Activated CD8-positive, alpha-beta memory T cell treated with anti-CD3 and anti-CD28 coated beads for 1 hour (primary cell): ENCODE measurements around the gene TACR2.
A peak's percentile ranks its signal among the peaks of the same experiment; 100 is the strongest.

Experiments used
- DNase-seq, 2 donors: peaks; one replicate each; pipeline ENCODE4 v3.0.0-alpha.2; 2020; ENCODE audit warnings: low read depth in 1 of 2; ENCODE audit errors: extremely low read depth in 1 of 2

TACR2 gene

GRCh38 chr10:69421611-69422308, 5.0 kb upstream of the TACR2 start:
- no peak for DNase-seq

- DNase-seq: no peak
Measured at GRCh38 chr10:69419744-69420126, 3.0 kb upstream of the TACR2 start.

- no peak for DNase-seq
Measured at GRCh38 chr10:69419096-69419743, 2.5 kb upstream of the TACR2 start.

- no peak for DNase-seq
Measured at GRCh38 chr10:69418052-69418752, 1.5 kb upstream of the TACR2 start.

- no peak for DNase-seq
Measured at GRCh38 chr10:69417542-69417941, 824 bp upstream of the TACR2 start.

GRCh38 chr10:69415951-69416350, 767 bp downstream of the TACR2 start:
- DNase-seq: no peak

GRCh38 chr10:69415049-69415448, 1.7 kb downstream of the TACR2 start:
- no peak for DNase-seq

- DNase-seq: no peak
Measured at GRCh38 chr10:69414036-69415018, 2.4 kb downstream of the TACR2 start.

- no peak for DNase-seq
Measured at GRCh38 chr10:69413221-69413865, 3.4 kb downstream of the TACR2 start.

GRCh38 chr10:69412232-69412790, 4.4 kb downstream of the TACR2 start:
- no peak for DNase-seq

GRCh38 chr10:69411476-69411875, 5.2 kb downstream of the TACR2 start:
- DNase-seq: no peak

- no peak for DNase-seq
Measured at GRCh38 chr10:69410487-69410886, 6.2 kb downstream of the TACR2 start.

GRCh38 chr10:69409968-69410367, 6.8 kb downstream of the TACR2 start:
- DNase-seq: no peak

- no peak for DNase-seq
Measured at GRCh38 chr10:69409176-69409495, 7.6 kb downstream of the TACR2 start.

GRCh38 chr10:69408318-69409175, 8.2 kb downstream of the TACR2 start:
- peak; percentile 69 to 82 for DNase-seq

- DNase-seq: no peak
Measured at GRCh38 chr10:69407621-69408301, 9.0 kb downstream of the TACR2 start.

GRCh38 chr10:69406816-69407580, 9.7 kb downstream of the TACR2 start:
- DNase-seq: no peak

GRCh38 chr10:69406302-69406811, 10.4 kb downstream of the TACR2 start:
- DNase-seq: no peak
